Activated CD4-positive, CD25-positive, alpha-beta regulatory T cell (primary cell): ENCODE measurements around the gene PLPP1.

Experiments used
- DNase-seq, 4 experiments: peaks; one replicate each; lab custom pipeline; 2025; lab: John Stamatoyannopoulos, UW

PLPP1 gene

GRCh38 chr5:55407059-55407684 is 127.6 kb downstream of the PLPP1 start:
- DNase-seq: no peak

- no peak for DNase-seq
These were observed 128.5 kb downstream of the PLPP1 start for GRCh38 chr5:55406292-55406691.

- DNase-seq: no peak
These were observed 132.6 kb downstream of the PLPP1 start for GRCh38 chr5:55402199-55402598.

DNA sequence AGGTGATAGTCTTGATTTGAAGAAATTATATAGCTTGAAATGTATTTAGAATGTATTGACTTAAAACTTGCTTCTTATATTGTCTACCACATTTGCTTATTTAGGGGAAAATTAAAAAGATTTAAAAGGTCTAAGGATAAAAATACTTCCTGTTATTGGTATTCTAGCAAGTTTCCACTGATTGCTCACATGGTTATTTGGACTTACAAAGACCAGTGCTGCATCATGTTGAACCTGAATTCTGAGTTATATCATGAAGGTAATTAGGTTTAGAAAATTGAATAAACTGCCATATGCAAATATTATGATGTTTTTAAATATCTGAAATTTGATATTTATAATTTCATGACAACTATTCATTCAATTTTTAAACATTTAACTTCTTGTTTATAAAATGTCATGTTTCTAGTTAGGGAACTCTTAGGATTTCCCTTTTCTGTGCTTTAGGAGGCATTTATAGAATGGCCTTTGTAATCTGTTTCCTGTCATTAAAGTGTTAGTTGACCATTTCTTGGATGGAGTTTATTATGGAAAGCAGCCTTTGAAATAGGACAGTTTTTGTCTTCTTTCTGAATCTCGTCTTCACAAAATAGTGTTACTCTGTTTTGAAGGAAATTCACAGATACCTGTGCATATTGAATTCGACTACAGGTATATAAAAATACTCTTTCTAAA is 141.1 kb downstream of the PLPP1 start:
- DNase-seq: no peak

- DNase-seq: no peak
These were observed 142.1 kb downstream of the PLPP1 start for GRCh38 chr5:55392669-55393068.

GRCh38 chr5:55391707-55392106 is 143.1 kb downstream of the PLPP1 start:
- DNase-seq: no peak

DNA sequence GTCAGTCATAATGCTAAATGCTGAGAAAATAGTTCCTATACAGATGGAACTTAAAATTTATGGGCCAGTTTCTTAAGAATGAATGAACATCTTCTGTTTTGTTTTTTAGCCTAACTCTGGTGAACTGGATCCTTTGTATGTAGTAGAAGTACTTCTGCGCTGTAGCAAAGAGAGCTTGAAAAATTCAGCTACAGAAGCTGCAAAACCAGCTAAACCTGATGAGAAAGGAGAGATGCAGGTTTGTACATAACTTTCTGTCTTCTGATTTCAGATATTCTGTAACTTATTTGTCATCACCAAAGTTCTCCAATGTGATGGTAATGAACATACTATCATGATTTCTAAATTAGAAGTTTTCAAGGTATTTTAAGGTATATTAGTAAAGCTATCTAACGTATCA is 146.9 kb downstream of the PLPP1 start:
- no peak for DNase-seq

- no peak for DNase-seq
These were observed 148.4 kb downstream of the PLPP1 start for GRCh38 chr5:55386356-55386755.

DNA sequence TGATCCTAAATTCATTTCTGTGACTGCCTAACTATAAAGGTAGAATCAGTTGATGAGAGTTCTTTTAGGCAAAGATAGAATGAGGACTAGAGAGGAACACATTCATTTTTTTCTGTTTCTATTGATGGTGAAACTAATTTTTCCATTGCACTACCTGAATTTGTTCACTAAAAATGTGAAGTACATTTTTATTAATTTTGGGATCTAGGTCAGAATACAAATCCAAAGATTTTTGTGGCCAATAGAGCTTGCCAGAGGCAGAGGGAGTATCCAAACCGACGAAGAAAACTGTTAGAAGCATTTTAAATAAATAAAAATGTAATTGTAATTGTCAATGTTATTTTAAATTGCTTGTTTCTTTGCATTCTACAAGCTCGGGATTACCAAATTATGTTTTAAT is 148.9 kb downstream of the PLPP1 start:
- DNase-seq: no peak

DNA sequence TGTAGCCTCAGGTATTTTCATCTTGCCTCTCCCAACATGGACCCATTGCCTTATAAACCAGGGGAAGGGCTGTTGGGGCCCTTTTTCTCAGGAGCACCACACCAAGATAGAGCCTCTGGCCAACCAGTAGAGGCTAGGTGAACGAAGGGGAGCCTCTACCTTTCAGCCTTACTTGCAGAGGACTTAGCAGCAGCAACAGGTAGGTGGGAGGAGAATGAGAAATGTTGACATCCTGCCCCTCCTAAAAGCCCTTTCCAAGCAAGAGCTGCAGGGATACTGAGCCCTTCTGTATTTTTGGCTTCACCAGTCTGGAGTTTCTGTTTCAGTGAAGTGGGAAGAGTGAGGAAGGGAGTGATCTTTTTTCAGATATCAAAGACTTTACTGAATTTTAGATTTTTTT is 149.5 kb downstream of the PLPP1 start:
- no peak for DNase-seq

- no peak for DNase-seq
These were observed 150.7 kb downstream of the PLPP1 start for GRCh38 chr5:55384072-55384471.

DNA sequence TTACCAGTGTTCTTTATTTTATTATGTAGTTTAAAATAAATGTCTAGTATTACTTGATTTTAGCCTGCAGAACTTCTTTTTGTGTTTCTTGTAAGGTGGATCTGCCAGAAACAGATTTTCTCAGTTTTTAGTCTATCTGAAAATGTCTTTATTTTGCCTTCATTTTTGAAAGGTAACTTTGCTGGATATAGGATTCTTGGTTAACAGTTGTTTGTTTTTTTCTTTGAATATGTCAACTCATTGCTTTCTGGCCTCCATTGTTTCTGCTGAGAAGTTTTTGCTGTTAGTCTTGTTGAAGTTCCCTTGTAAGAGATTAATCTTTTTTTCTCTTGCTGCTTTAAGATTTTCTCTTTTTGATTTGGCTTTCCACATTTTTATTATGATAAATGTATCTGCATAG is 151.5 kb downstream of the PLPP1 start:
- no peak for DNase-seq

GRCh38 chr5:55377810-55378209 is 157.0 kb downstream of the PLPP1 start:
- DNase-seq: no peak
